GM12878 (cell line): Measurements from ENCODE around the gene SLC24A4. TPM values are rescaled to one million over a fixed set of nuclear protein-coding genes. Genes with fewer than 3 reads are reported as not detected.

Experiments
- ATAC-seq: fragments of 200-7000 bp; cut with Tn5 transposase; 3 replicates; pipeline ENCODE4 v1.9.1; 2020; ENCODE audit warnings: mild to moderate bottlenecking, moderate library complexity
- BruUV-seq: library from RNA; stranded (reverse); fragments of 400-500 nt; replicated peaks from 2 replicates; lab custom pipeline; 2021; lab: Mats Ljungman, UMichigan
- CTCF ChIA-PET: fragments of 300-600 bp; sonication (Branson Sonifier 250); formaldehyde crosslinking; extraction: SDS; loops from one replicate; lab custom pipeline; 2021; ENCODE audit warnings: inconsistent platforms; lab: Yijun Ruan, JAX
- POLR2A ChIA-PET: fragments of 350-600 bp; formaldehyde crosslinking; extraction: SDS; loops from one replicate; lab custom pipeline; 2021; ENCODE audit warnings: inconsistent platforms; lab: Charles Lee
- RAD21 ChIA-PET: fragments of 300-600 bp; sonication (Branson Sonifier 250); formaldehyde crosslinking; loops from one replicate; lab custom pipeline; 2023; ENCODE audit warnings: antibody characterized with exemption; ENCODE audit not compliant: unreplicated experiment; lab: Charles Lee
- SMC1A ChIA-PET: fragments of 300-600 bp; sonication (Branson Sonifier 250); formaldehyde crosslinking; loops from one replicate; lab custom pipeline; 2023; ENCODE audit not compliant: unreplicated experiment, uncharacterized antibody; lab: Charles Lee
- DNase-seq: peaks from one replicate; pipeline ENCODE4 v3.0.0-alpha.2; 2011; ENCODE audit warnings: low read depth, low spot score
- FAIRE-seq: peaks from 3 replicates; lab custom pipeline; 2011; peaks lifted over from hg19 to GRCh38; lab: Jason Lieb, UNC
- H2AFZ ChIP-seq: 2 replicates; pipeline ENCODE4 v1.6.0; 2011; ENCODE audit warnings: low read depth, low read length, control low read depth; ENCODE audit not compliant: control insufficient read depth
- H3K27ac ChIP-seq: 2 replicates; pipeline ENCODE4 v1.5.1; 2011; ENCODE audit warnings: control low read depth; ENCODE audit not compliant: control insufficient read depth, insufficient read depth
- H3K27me3 ChIP-seq, 2 experiments: replicated peaks in 1 of 2; 2 replicates each; pipeline versions ENCODE4 v1.6.0 to v1.6.1; 2011; ENCODE audit warnings: low read length in 1 of 2; ENCODE audit not compliant: control insufficient read depth in 2 of 2, insufficient read depth in 2 of 2
- H3K36me3 ChIP-seq, 2 experiments: 2 replicates each; pipeline ENCODE4 v1.5.1; 2011; ENCODE audit warnings: low read length in 1 of 2; ENCODE audit not compliant: control insufficient read depth in 2 of 2, insufficient read depth in 2 of 2
- H3K4me1 ChIP-seq: 2 replicates; pipeline ENCODE4 v1.6.1; 2011; ENCODE audit warnings: mild to moderate bottlenecking, low read length, moderate library complexity, mixed read lengths; ENCODE audit not compliant: control insufficient read depth, insufficient read depth
- H3K4me2 ChIP-seq: 2 replicates; pipeline ENCODE4 v1.6.0; 2011; ENCODE audit warnings: control low read depth; ENCODE audit not compliant: control insufficient read depth, insufficient read depth
- H3K4me3 ChIP-seq: fragments of 200-600 bp; sonication (generic); 2 replicates; pipeline ENCODE4 v1.5.1; 2016
- H3K79me2 ChIP-seq: 2 replicates; pipeline ENCODE4 v1.6.0; 2011; ENCODE audit warnings: low read length; ENCODE audit not compliant: control insufficient read depth, insufficient read depth
- H3K9ac ChIP-seq: 2 replicates; pipeline ENCODE4 v1.8.0; 2011; ENCODE audit warnings: low read length, control low read depth, mixed read lengths; ENCODE audit not compliant: control insufficient read depth, insufficient read depth
- H3K9me3 ChIP-seq: replicated peaks from 3 replicates; pipeline ENCODE4 v1.5.1; 2011; ENCODE audit warnings: mild to moderate bottlenecking, low read length; ENCODE audit not compliant: control insufficient read depth, insufficient read depth
- H4K20me1 ChIP-seq: 2 replicates; pipeline ENCODE4 v1.6.0; 2011; ENCODE audit not compliant: control insufficient read depth, insufficient read depth
- ATF7 ChIP-seq: fragments of 450-650 bp; IDR thresholded peaks from 2 replicates; pipeline ENCODE4 v1.6.1; 2016; ENCODE audit warnings: low read depth, mild to moderate bottlenecking
- PRDM15 ChIP-seq: fragments of 450-650 bp; formaldehyde crosslinking; IDR thresholded peaks from 2 replicates; pipeline ENCODE4 v1.4.0; 2020; ENCODE audit warnings: mild to moderate bottlenecking, moderate library complexity
- WGBS: methylation state at CpG from one replicate; pipeline ENCODE4 v1.1.6; 2016; ENCODE audit warnings: low lambda C conversion rate; ENCODE audit not compliant: insufficient replicate concordance, insufficient coverage; ENCODE audit errors: missing lambda C conversion rate; 5-methylcytosine and 5-hydroxymethylcytosine counted together
- in situ Hi-C: fragments of 300-500 bp; cut with MboI; formaldehyde crosslinking; loops from 9 replicates; pipeline ENCODE4 v1.14.3; 2018; ENCODE audit warnings: mixed read lengths
- intact Hi-C: fragments of 100-400 bp; cut with micrococcal nuclease; formaldehyde crosslinking; loops from one replicate; pipeline ENCODE4 v1.14.2; 2022; ENCODE audit not compliant: unreplicated experiment
- polyA plus RNA-seq, 11 experiments: library from polyadenylated mRNA; depleted of rRNA in 4 of 11; unstranded in 6 of 11; stranded (reverse) in 5 of 11; fragments of >200 nt; fragmentation: Nextera tagmentation in 4 of 11; fragmentation: Illumina TruSeq in 1 of 11; extraction: Ambion mirVana in 4 of 11; extraction: Trizol in 1 of 11; gene quantifications; 1 replicate in 1 of 11; 2 replicates in 10 of 11; pipeline versions ENCODE4 v1.2.1 to v1.2.3, GENCODE V29; 2011 to 2016; ENCODE audit warnings: inconsistent platforms in 2 of 11, missing spikeins in 2 of 11, low read depth in 1 of 11
- total RNA-seq, 4 experiments: library from RNA; depleted of rRNA in 3 of 4; stranded (reverse); fragments of >200 nt in 3 of 4; fragmentation: Illumina TruSeq in 1 of 4; extraction: Trizol in 1 of 4; gene quantifications; 2 replicates each; pipeline versions ENCODE4 v1.2.1 to v1.2.3, GENCODE V29; 2013 to 2021

The SLC24A4 gene
- total and polyA plus RNA-seq, 10 of the 15 experiments (the other 5 are each of a cell fraction or from before 2014, with no cell fraction given) = under 0.01 to 0.46 (median 0.04) TPM; not detected in 5

- POLR2A ChIA-PET = interaction anchor here (0.7 to 0.8 kb wide), 2 partner anchors 12 to 46 kb away, joined by 3 to 4 read pairs; no protein-coding TSS in a partner anchor
- Histone ChIP-seq H3K9me3 (peaks cover 1% of the 10 kb centered on the region; the same call in 2 of the 3 replicates), H3K27me3 (no peaks in the 10 kb centered on the region), H3K4me3 (no peak overlapping the region), H3K27ac (no peak overlapping the region), H3K9ac (no peak overlapping the region), H3K36me3 (no peaks in the 10 kb centered on the region), H3K4me1 (peaks cover 5% of the 10 kb centered on the region), H2AFZ (no peak overlapping the region), H3K79me2 (no peaks in the 10 kb centered on the region), H3K4me2 (no peak overlapping the region), H4K20me1 (no peaks in the 10 kb centered on the region)
- FAIRE-seq (no peak), DNase-seq (no peak), ATAC-seq (no peak)
- 81% methylated on average over 6 of the region's 6 CpGs for WGBS
- intact Hi-C loops = no loop called here
- SMC1A ChIA-PET = interaction anchor here (0.9 kb wide), 1 partner anchor 13 kb away, joined by 3 read pairs; no protein-coding TSS in a partner anchor
- CTCF ChIA-PET = interaction anchor here (1.1 kb wide), 1 partner anchor 115 kb away, joined by 3 read pairs; no protein-coding TSS in a partner anchor
- no peak for TF ChIP-seq ATF7
- TF ChIP-seq PRDM15 (CRISPR knock-in tag) = no peak
- RAD21 ChIA-PET = interaction anchor here (0.8 kb wide), 1 partner anchor 9 kb away, joined by 3 read pairs; no protein-coding TSS in a partner anchor
- BruUV-seq = no TSS peak
- in situ Hi-C loops = no loop called here
Observed at GRCh38 chr14:92448786-92449185, 125.8 kb downstream of the SLC24A4 start.
